ENCODE measurements around the gene LRP8.
A peak's percentile ranks its signal among the peaks of the same experiment; 100 is the strongest.

LRP8 gene

DNA sequence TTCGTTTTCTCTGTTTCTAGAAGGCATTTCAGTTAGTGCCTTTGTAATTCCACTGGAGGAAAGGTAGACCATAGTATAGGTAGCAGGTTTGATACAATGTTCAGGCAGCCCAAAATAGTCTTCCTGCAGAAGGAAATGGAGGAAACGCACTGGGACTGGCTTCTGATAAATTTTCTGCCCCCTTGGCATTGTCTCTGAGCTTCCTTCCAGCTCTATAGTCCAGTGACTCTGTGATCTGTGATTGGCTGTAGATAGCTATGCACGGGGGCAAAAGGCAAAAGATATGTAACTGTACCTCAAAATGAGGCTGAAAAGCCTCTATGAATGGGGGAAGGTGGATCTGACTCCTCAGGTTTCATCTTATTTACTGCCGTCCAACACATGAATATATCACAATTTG, 83.7 kb downstream of the LRP8 start:
- TF ChIP-seq GATA1 (IDR thresholded peaks at IDR 0.05; ENCODE audit: low read depth, low read length) (no peak), POLR2A (IDR thresholded peaks at IDR 0.05; ENCODE audit: low read length) (no peak)
- no peak for DNase-seq

DNA sequence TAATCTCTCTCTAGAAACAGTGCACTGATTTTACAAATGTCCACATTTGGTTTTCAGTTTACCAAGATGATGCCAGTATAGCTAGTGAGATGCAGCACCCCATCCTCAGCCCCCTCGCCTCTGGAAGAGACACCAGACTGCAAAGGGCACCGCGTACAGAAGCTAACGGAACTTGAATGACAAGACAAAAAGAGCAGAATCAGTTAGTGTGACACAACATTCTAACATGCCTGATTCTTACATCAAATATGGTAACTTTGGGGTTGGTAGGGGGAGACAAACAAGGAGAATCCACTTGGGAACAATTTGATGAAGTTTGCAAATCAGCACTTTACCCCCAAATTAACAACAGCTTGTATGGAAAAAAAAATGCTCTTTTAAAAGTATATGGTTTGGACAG, 85.5 kb downstream of the LRP8 start:
- DNase-seq = no peak
- TF ChIP-seq GATA1 (IDR thresholded peaks at IDR 0.05; ENCODE audit: low read depth, low read length) = no peak
- TF ChIP-seq POLR2A (IDR thresholded peaks at IDR 0.05; ENCODE audit: low read length) = no peak

DNA sequence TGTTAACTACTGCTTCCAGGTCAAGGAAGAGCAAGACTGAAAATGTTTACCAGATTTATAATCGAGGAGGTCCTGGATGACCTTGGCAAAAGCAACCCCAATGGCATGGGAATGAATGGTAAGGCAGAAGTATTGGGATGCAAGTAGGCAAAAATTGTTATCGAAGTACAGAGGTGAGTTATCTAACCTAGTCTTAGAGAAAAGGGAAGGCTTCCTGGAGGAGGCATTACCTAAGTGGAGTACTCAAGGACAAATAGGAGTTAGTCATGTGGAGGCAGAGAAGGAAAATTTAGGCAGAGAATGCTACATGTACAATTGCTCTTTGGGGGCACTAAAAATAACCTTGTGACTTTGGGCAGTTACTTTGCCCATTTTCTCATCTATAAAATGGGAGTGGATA, 86.0 kb downstream of the LRP8 start:
- TF ChIP-seq GATA1 (IDR thresholded peaks at IDR 0.05; ENCODE audit: low read depth, low read length) (no peak), POLR2A (IDR thresholded peaks at IDR 0.05; ENCODE audit: low read length) (no peak)
- no peak for DNase-seq

DNA sequence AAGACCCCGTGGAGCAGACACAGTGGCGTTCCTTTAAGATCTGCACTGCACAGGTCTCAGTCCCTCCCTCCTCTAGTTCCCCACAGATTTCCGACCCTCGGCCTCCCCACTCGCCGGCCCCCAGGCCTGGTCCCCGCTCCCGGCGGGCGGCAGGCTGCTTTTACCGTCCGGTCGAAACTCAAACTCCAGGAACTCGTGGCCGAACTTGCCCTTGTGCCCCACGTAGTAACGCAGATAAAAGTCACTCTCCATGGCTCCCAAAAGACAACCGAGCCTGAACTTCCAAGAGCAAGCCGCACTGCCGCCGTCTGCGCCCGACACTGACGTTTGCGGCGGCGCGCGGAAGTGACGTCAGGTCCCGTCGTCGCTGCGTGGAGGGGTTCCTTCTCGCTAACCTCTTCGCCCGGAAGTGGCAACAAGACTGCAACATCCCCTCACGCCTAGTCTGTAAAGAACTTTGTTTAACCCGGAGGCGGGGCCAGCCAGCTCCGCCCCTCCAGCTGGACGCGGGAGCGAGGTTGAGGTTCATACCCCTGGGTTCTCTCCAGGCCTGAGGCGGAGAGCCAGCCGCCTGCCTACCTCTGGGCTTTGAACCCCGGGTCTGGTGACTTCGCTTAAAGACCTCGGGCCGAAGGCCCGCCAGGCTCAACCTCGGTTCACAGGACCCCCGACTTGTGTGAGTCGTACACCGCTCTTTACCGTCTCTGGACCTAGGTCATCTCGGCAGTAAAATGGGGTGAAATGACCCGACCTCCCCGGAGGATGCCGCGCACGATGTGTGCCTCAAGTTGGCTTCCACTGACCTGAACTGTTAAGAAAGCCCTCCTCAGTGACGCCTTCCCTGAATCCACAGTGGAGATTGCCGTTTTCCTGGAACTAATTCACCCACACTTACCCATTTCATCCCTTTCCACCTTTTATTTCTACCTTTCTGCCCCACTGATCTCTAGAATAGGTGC, 89.4 kb downstream of the LRP8 start, which contains the start of gene MAGOH:
MAGOH (minus strand) TSS at position 322 of the 959 bp plus-strand sequence; CDS start at position 252, 70 bp downstream.
- TF ChIP-seq POLR2A (IDR thresholded peaks at IDR 0.05; ENCODE audit: low read length) (peak; percentile 91), GATA1 (IDR thresholded peaks at IDR 0.05; ENCODE audit: low read depth, low read length) (no peak)
- peak; percentile 98 for DNase-seq

DNA sequence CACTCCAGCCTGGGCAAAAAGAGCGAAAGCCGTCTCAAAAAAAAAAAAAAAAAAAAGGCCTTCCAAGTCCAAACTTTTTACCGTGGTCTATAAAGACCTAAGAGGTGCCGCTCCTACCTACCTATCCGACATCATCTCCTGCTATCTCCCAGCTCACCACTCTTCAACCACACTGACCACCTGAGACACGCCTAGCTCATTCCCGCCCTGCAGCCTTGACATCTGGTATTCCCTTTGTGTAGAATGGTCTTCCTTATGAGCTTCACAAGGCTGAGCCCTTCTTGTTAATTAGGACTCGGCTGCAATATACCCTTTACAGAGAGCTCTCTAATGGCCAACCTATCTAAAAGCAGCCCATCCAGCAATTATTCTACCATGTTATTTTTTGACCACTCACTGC, 90.2 kb downstream of the LRP8 start:
- peak; percentile 35 to 64 for DNase-seq
- TF ChIP-seq POLR2A (IDR thresholded peaks at IDR 0.05; ENCODE audit: low read length) (no peak), GATA1 (IDR thresholded peaks at IDR 0.05; ENCODE audit: low read depth, low read length) (no peak)

DNA sequence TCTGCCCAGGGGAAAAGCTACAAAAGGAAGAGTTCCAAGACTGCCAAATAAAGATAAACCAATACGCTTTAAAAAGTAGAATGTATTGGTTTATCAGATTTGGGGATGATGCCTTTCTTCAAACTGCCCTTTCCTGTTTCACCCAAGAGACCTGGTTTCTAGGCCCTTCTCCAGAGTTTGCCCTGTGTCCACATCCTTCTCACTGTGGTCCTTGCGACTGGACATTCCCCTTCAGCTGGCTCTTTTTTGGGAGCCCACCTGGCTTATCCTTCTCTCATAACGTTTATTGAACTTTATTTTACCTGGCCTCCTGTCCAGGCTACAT, 106.9 kb downstream of the LRP8 start:
- TF ChIP-seq POLR2A (IDR thresholded peaks at IDR 0.05; ENCODE audit: low read length) (no peak), GATA1 (IDR thresholded peaks at IDR 0.05; ENCODE audit: low read depth, low read length) (no peak)
- DNase-seq = no peak

DNA sequence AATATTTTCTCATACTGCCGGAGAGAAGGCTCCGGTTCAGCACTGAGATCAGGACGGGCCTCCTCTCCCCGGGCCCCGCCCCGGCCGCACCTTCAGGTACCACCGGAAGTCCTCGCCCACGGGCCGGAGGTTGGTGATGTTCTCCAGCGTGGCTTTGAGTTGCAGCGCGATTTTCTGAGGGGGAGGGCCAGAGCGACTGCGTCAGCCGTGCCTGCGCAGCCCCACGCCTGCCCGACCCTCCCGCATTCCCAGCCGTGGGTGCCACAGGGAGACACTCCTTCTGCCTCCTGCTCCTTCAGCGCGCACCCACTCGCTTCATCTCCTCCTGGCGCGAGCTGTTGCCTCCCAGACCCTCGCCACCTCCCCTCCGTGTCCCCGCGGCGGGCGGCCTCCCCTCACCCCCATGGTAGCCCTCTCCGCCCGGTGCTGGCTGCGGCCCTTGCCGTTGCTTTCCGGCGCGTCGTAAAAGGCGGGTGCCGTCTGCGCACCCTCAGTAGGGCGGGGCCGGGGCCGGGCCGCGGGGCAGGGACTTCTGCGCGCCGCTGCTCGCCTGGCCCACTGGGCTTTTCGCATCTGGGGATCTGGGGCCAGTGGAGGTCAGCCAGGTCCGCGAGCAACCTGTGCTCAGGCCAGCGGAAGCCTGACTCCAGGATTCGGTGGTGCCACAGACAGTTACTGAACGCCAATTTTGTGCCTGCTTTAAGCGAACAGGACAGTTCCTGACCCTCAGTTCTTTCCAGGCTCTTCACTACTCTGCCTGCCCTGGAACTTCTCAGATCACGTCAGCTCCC, 107.5 kb downstream of the LRP8 start, which contains the start of gene CZIB:
CZIB (minus strand) TSS at position 464 of the 791 bp plus-strand sequence; CDS start at position 405, 59 bp downstream.
- TF ChIP-seq POLR2A (IDR thresholded peaks at IDR 0.05; ENCODE audit: low read length) (peak; percentile 87), GATA1 (IDR thresholded peaks at IDR 0.05; ENCODE audit: low read depth, low read length) (no peak)
- peak; percentile 92 to 94 for DNase-seq

DNA sequence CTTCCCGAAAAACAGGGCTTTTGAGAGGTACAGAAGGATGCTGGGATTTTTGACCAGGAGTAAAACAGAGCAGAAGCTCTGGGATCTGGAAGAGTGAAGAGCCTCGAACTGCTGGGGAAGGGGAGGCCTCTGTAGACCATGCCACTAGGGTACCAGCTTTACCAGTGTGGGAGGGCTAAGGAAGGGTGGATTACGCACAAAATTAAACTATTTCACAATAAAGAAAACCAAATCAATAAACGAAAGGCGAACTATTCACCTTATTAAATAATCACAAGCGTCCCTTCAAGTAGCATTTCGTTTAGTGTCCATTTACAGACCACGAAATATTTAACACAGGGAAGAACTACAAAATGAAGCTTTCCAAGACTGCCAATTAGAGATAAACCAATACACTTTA, 108.2 kb downstream of the LRP8 start:
- TF ChIP-seq GATA1 (IDR thresholded peaks at IDR 0.05; ENCODE audit: low read depth, low read length) = no peak
- no peak for TF ChIP-seq POLR2A (IDR thresholded peaks at IDR 0.05; ENCODE audit: low read length)
- no peak for DNase-seq

DNA sequence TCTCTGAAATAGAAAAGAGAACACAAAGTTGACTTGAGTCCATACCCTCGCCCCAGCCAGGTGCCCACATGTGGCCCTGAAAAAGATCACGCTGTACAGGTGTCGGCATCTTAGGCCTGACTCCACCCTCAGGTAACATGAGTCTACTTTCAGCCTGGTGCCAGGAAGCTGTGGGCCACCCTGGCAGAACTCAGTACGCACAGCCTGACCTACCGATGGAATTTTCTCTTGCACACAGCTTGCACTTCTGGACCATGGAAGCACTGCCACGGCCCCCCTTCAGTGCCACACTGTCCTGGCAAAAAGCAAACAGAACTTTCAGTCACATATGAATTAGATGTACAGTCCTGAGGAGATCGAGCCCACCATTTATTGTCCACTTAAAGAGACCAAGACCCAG, 109.7 kb downstream of the LRP8 start:
- no peak for DNase-seq

DNA sequence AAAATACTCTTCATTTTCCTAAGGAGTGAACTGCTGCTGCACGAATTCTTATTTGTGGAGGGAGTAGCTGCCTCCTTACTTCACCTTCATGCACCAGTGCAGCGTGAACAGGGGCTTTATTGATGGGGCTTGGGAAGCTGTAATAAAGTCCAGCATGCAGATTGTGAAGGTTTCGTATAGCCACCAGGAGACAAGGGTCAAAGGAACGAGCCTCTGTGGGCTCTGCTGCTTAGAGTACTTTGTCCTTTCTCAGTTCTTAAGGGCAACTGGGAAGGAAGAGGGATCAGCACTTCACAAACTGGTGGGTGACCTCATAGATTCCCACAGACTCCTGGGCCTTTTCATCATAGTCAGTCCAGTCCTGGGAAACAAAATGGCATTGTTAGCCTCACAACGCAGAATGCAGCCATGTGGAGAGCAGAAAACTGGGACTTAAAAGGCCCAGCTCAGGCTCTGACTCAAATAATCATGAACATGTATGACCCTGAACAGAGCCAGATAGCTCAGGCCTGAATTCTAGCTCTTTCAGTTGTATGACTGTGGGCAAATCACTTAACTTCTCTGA, 113.4 kb downstream of the LRP8 start:
- TF ChIP-seq POLR2A (IDR thresholded peaks at IDR 0.05; ENCODE audit: low read length) (no peak), GATA1 (IDR thresholded peaks at IDR 0.05; ENCODE audit: low read depth, low read length) (no peak)
- DNase-seq = no peak

More for the DNA sequence above, 109.7 kb downstream of the LRP8 start:
- TF ChIP-seq GATA1 (IDR thresholded peaks at IDR 0.05; ENCODE audit: low read depth, low read length) = no peak
- TF ChIP-seq POLR2A (IDR thresholded peaks at IDR 0.05; ENCODE audit: low read length) = no peak

DNA sequence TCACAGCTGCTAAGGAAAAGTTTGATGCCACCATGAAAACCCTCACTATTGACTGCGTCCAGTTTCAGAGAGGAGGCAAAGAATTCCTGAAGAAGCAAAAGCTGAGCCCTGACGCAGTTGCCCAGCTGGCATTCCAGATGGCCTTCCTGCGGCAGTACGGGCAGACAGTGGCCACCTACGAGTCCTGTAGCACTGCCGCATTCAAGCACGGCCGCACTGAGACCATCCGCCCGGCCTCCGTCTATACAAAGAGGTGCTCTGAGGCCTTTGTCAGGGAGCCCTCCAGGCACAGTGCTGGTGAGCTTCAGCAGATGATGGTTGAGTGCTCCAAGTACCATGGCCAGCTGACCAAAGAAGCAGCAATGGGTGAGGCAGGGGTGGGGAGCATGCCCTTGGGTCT, 116.9 kb downstream of the LRP8 start:
- DNase-seq = no peak
- no peak for TF ChIP-seq GATA1 (IDR thresholded peaks at IDR 0.05; ENCODE audit: low read depth, low read length)
- TF ChIP-seq POLR2A (IDR thresholded peaks at IDR 0.05; ENCODE audit: low read length) = no peak

DNA sequence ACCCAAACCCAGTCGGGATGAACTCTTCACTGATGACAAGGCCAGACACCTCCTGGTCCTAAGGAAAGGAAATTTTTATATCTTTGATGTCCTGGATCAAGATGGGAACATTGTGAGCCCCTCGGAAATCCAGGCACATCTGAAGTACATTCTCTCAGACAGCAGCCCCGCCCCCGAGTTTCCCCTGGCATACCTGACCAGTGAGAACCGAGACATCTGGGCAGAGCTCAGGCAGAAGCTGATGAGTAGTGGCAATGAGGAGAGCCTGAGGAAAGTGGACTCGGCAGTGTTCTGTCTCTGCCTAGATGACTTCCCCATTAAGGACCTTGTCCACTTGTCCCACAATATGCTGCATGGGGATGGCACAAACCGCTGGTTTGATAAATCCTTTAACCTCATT, 117.5 kb downstream of the LRP8 start:
- no peak for DNase-seq
- TF ChIP-seq GATA1 (IDR thresholded peaks at IDR 0.05; ENCODE audit: low read depth, low read length) = no peak
- no peak for TF ChIP-seq POLR2A (IDR thresholded peaks at IDR 0.05; ENCODE audit: low read length)

DNA sequence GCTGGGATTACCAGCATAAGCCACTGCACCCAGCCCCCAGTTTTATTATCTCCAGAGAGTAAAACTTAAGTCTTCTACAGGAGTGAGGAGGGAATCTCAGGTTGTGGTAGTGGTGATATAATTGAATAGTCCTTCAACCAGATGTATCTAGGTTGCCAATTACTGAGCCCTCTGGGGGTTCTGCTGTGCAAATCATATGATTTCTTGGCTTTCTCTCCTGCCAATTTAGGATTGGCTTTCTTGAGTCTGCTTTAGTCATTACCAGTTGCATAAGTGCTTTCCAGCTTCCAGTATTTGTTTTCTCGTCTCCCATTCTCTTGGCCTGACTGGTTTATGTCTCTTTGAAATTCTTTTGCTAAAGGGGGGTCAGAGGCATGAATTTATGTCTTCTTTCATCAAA, 120.1 kb downstream of the LRP8 start:
- no peak for DNase-seq

More for the DNA sequence above, 120.1 kb downstream of the LRP8 start:
- TF ChIP-seq POLR2A (IDR thresholded peaks at IDR 0.05; ENCODE audit: low read length) (no peak), GATA1 (IDR thresholded peaks at IDR 0.05; ENCODE audit: low read depth, low read length) (no peak)
